ENCODE data around the gene ARHGAP19.

The ARHGAP19 gene

GRCh38 chr10:97173036-97173435 lies 119.4 kb downstream of the ARHGAP19 start:
- peaks cover 12% of the 10 kb centered on the region for H3K4me1 ChIP-seq (ENCODE audit: control insufficient read depth, insufficient read depth, low read length)
- H3K27me3 ChIP-seq (ENCODE audit: control insufficient read depth, insufficient read depth, low read length, poor library complexity, severe bottlenecking): peaks cover 8% of the 10 kb centered on the region
- no peak overlapping the region for H3K4me3 ChIP-seq (ENCODE audit: insufficient read depth, low read depth, low read length)
- no peaks in the 10 kb centered on the region for H3K36me3 ChIP-seq (ENCODE audit: control insufficient read depth, insufficient read depth, low read length)
- WGBS, 2 experiments: 95 to 99% methylated on average over 5 of the region's 6 CpGs
- no peaks in the 10 kb centered on the region for H3K9me3 ChIP-seq (ENCODE audit: control insufficient read depth, low read length)
- no peak overlapping the region for H3K27ac ChIP-seq (ENCODE audit: insufficient read depth, low read depth, low read length, poor library complexity, severe bottlenecking)
